Vagina (tissue), 2 donors: Measurements from ENCODE around the gene SYMPK.

ENCODE experiments used
- POLR2A ChIP-seq, 2 donors: fragments of 450-650 bp; IDR thresholded peaks; one replicate each; pipeline ENCODE4 v1.6.1; 2017; ENCODE audit warnings: antibody characterized with exemption in 2 of 2, mild to moderate bottlenecking in 2 of 2, moderate library complexity in 2 of 2
- TF ChIP-seq, protein P1 (sequence below), 3 experiments: fragments of 450-650 bp in 2 of 3; fragments of 200-600 bp in 1 of 3; sonication (generic) in 1 of 3; IDR thresholded peaks; one replicate each; pipeline ENCODE4 v1.5.1; 2017 to 2019; ENCODE audit warnings: antibody characterized with exemption in 3 of 3, mild to moderate bottlenecking in 2 of 3, moderate library complexity in 2 of 3

DNA sequence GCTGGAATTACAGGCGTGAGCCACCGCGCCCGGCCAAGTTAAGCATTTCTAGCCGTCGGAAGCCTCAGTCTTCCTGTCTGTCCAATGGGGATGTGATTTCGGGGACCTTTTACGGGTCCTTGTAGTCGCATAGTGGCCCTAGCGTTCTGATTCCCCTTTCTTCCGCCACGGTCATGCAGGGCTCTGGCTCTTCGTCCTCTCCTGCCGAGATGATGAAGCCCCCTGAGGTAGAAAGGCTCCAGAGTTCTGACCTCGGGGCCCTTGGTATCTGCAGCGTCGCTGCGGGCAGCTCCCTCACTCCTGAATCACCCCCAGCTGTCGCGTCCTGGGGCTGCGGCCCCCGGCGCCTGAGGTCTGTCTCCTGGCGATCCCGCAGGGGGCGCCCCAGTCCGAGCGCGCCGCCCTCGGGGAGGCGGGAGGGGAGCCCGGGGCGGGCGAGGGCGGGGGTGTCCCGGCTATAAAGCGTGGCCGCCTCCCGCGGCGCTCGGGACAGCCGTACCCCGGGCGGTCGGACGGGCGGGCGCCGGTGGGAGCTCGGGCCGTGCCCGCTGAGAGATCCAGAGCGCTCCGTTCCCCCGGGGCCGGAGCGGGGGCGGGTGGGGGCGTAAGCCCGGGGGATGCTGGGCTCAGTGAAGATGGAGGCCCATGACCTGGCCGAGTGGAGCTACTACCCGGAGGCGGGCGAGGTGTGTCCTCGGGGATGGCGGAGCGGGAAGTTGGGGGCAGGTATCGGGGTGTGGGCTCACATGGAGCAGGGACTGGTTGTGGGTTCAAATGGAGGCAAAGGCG lies 1.1 kb upstream of the SYMPK start, which contains the start of gene FOXA3:
- TF ChIP-seq, protein P1, sequence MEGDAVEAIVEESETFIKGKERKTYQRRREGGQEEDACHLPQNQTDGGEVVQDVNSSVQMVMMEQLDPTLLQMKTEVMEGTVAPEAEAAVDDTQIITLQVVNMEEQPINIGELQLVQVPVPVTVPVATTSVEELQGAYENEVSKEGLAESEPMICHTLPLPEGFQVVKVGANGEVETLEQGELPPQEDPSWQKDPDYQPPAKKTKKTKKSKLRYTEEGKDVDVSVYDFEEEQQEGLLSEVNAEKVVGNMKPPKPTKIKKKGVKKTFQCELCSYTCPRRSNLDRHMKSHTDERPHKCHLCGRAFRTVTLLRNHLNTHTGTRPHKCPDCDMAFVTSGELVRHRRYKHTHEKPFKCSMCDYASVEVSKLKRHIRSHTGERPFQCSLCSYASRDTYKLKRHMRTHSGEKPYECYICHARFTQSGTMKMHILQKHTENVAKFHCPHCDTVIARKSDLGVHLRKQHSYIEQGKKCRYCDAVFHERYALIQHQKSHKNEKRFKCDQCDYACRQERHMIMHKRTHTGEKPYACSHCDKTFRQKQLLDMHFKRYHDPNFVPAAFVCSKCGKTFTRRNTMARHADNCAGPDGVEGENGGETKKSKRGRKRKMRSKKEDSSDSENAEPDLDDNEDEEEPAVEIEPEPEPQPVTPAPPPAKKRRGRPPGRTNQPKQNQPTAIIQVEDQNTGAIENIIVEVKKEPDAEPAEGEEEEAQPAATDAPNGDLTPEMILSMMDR (IDR thresholded peaks at IDR 0.05): peak; percentile 28 to 40 (median 38)
- TF ChIP-seq POLR2A (IDR thresholded peaks at IDR 0.05): no peak
